AG09319 (cell line): ENCODE measurements around the gene RADIL.
A peak's percentile ranks its signal among the peaks of the same experiment; 100 is the strongest.

Experiments
- DNase-seq: peaks from one replicate; pipeline ENCODE4 v3.0.0-alpha.2; 2010; ENCODE audit warnings: low read depth; ENCODE audit errors: extremely low read depth
- TF ChIP-seq, protein P1 (sequence below): IDR thresholded peaks from 2 replicates; pipeline ENCODE4 v1.5.1; 2011; ENCODE audit warnings: low read depth, mild to moderate bottlenecking, inconsistent platforms, low read length, moderate library complexity

The RADIL gene

DNA sequence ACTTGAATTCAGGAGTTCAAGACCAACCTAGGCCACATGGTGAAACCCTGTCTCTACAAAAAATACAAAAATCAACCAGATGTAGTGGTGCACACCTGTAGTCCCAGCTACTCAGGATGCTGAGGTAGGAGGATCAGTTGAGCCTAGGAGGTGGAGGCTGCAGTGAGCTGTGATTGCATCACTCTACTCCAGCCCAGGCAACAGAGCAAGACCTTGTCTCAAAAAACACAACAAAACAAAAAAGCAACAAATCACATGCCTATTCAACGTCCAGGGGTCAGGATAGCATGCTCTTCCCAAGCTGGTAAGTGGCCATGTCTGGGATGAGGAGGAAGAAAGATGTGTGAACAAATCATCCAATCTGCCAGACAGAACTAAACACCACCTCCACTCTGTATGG, 6.2 kb upstream of the RADIL start:
- DNase-seq: no peak
- TF ChIP-seq, protein P1, sequence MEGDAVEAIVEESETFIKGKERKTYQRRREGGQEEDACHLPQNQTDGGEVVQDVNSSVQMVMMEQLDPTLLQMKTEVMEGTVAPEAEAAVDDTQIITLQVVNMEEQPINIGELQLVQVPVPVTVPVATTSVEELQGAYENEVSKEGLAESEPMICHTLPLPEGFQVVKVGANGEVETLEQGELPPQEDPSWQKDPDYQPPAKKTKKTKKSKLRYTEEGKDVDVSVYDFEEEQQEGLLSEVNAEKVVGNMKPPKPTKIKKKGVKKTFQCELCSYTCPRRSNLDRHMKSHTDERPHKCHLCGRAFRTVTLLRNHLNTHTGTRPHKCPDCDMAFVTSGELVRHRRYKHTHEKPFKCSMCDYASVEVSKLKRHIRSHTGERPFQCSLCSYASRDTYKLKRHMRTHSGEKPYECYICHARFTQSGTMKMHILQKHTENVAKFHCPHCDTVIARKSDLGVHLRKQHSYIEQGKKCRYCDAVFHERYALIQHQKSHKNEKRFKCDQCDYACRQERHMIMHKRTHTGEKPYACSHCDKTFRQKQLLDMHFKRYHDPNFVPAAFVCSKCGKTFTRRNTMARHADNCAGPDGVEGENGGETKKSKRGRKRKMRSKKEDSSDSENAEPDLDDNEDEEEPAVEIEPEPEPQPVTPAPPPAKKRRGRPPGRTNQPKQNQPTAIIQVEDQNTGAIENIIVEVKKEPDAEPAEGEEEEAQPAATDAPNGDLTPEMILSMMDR: no peak

DNA sequence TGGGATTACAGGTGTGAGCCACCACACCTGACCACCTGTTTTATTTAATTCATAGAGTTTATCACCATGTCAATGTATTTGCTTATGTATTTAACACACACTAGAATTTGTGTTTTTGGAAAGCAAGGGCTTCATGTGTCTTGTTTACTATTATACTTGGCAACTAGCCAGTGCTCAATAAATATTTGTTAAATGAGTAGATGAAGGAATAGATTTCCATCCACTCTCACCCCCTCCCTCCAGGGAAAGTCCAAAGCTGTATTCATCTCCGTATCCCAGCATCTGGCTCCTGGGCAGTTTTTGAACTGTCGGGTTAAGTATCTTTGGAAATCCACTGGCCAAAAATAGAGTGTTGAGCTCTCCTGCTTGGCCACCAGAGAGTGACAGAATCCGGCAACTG, 4.6 kb upstream of the RADIL start:
- TF ChIP-seq, protein P1: no peak
- no peak for DNase-seq

DNA sequence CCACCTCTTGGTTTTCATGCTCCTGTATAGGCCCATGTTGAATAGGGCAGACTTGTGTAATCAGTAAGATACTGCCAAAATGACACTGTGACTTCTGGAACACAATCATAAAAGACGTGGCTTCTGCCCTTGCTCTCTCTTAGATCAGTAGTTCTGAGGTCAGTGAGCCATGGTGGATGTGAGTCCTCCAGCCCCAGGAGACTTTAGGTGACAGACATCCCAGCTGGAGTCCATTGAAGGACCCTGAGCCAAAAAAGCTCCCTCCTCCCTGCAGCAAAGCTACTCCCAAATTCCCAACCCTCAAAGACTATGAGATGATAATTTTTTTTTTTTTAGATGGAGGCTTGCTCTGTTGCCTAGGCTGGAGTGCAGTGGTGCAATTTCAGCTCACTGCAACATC, 3.2 kb upstream of the RADIL start:
- DNase-seq: no peak
- TF ChIP-seq, protein P1: no peak

DNA sequence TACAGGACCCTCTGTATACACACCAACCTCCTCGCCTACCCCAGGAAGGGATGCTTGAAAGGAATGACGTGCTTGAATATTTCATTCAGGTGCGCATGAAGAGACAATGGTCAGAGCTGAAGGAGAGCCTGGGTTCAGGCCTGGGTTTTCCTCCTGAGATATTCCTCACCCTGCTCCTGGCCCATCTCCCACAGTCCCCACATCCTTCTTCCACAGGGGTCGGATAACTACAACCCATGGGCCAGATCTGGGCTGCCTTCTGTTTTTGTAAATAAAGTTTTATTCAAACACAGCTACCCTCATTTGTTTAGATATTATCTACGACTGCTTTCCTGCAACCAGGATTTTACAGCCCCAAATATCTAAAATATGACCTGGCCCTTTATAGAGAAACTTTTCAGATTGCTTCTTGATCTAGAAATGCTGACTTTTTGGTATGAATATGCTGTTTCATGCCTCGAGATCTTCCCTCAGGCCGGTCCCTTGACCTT, 1.8 kb upstream of the RADIL start:
- TF ChIP-seq, protein P1: no peak
- no peak for DNase-seq

DNA sequence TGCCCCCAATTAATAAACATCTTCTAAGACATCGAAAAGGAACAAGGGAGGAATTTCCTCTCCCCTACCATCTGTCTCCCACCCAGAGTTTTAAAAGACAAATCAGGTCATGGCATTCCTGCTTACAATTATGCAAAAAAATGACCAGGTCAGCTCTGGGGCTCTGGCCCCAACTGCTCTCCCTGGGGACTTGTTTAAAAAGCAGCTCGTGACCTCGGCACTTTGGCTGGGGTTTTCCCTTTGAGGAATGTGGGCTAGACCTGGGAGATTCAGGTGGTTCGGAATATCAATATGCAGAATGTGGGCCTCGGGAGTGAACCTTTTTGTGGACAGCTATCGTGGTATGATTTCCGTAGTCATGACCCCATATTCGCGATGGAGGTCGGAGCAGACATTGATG, 648 bp upstream of the RADIL start:
- no peak for DNase-seq
- TF ChIP-seq, protein P1: no peak

DNA sequence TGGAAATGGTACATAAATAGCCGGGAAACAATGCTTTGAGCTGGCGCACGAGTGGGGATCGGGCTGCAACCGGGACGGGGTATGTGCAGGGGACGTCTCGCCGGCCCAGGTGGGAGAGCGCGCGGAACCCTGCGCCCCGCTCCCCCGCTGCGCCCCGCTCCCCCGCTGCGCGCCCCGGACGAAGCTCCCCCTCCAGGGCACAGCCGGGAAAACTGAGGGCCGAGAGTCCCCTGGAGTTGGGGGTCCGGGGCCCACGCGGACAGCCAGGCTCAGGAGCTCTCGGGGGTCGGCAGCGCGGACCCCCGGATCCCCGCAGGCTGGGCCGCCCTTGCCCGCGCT, 514 bp downstream of the RADIL start:
- TF ChIP-seq, protein P1: no peak
- no peak for DNase-seq

DNA sequence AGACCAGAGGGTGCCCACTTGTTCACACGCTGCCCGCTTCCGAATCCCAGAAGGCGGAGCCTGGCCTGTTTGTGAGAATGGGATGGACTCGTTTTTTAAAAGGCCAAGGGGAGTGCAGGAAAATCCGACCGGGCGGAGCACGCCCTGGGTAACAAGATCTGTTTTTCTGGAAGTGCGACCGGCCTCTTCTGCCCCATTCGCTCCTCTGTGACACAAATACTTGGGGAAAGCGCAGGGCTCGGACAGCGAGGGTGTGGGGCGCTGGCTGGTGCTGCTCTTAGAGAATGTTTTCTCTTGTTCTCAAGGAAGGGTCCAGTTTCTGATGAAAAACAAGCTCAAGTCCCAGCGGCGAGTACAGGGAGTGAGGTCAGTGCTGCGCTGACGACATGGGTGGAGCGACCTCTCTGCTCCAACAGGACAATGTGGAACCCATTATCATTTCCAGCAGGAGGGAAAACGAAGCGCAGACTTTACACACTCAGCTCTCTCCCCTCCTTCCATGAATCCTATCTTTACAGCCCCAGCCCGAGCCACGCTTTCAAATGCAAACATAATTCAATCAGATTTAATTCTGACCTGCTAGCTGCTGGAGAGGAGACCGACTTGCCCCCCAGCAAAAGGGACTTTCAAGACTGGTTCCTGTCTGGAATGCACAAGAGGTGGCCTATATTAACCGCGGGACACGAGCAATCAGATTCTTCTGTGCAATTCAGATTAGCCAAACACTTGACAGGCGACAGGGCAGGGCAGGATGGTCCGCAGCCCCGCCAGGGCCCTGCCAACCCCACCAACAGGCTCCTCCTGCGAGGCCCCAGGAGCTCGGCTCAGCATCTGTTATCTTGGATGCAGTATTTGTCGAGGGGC, 1.1 kb downstream of the RADIL start:
- TF ChIP-seq, protein P1: no peak
- peak; percentile 80 for DNase-seq
